GM23248 (cell line): Measurements from ENCODE around the gene CHN1.

Experiments used
- EZH2 ChIP-seq: fragments of 200-600 bp; sonication (generic); IDR thresholded peaks from 2 replicates; pipeline ENCODE4 v1.6.1; 2018; ENCODE audit warnings: antibody characterized with exemption, mild to moderate bottlenecking; ENCODE audit not compliant: insufficient read depth, poor library complexity, severe bottlenecking
- EZH2phosphoT487 ChIP-seq: fragments of 200-600 bp; sonication (generic); IDR thresholded peaks from 2 replicates; pipeline ENCODE4 v1.6.1; 2018; ENCODE audit warnings: antibody characterized with exemption, moderate library complexity, mild to moderate bottlenecking, low read depth; ENCODE audit not compliant: insufficient read depth

GRCh38 chr2:174760845-174761473, 244.2 kb downstream of the CHN1 start:
- TF ChIP-seq EZH2phosphoT487 (no peak), EZH2 (no peak)
